Stimulated activated naive CD8-positive, alpha-beta T cell treated with anti-CD3 and anti-CD28 coated beads, Interleukin-15, Interleukin-2, amounts not matched to agents 100 ng/mL and 50 ng/mL, for 24 hours (primary cell): ENCODE data around the gene CCNB1IP1.
"Not testable (repeated sequence)": the region's sequence is repeated elsewhere in the genome, so short reads cannot be mapped to it uniquely, and the experiment has no call there.

Experiments used
- H3K27ac Mint-ChIP-seq: one replicate; pipeline ENCODE4 v1.8.0; 2021; ENCODE audit warnings: mild to moderate bottlenecking, mixed read lengths
- H3K27me3 Mint-ChIP-seq: one replicate; pipeline ENCODE4 v1.8.0; 2021; ENCODE audit warnings: mixed read lengths
- H3K36me3 Mint-ChIP-seq: one replicate; pipeline ENCODE4 v1.8.0; 2021; ENCODE audit warnings: low read depth, mixed read lengths
- H3K4me1 Mint-ChIP-seq: one replicate; pipeline ENCODE4 v1.8.0; 2021; ENCODE audit warnings: low read depth, mixed read lengths
- H3K4me3 Mint-ChIP-seq: one replicate; pipeline ENCODE4 v1.8.0; 2021; ENCODE audit warnings: mild to moderate bottlenecking, mixed read lengths
- H3K9me3 Mint-ChIP-seq: one replicate; pipeline ENCODE4 v1.8.0; 2021; ENCODE audit warnings: mixed read lengths

CCNB1IP1 gene

GRCh38 chr14:20332788-20333493 lies at the start of gene CCNB1IP1:
Gene CCNB1IP1 (minus strand): TSS chr14:20333279. CDS start chr14:20316523, 16,756 bp downstream.
- no peaks in the 10 kb centered on the region for H3K9me3 Mint-ChIP-seq
- peaks cover 48% of the 10 kb centered on the region for H3K36me3 Mint-ChIP-seq
- H3K27me3 Mint-ChIP-seq: no peaks in the 10 kb centered on the region
- peak within 1 kb of the TSS; percentile 98 for H3K27ac Mint-ChIP-seq
- peak within 1 kb of the TSS; percentile 100 for H3K4me3 Mint-ChIP-seq
- H3K4me1 Mint-ChIP-seq: peaks cover 52% of the 10 kb centered on the region

GRCh38 chr14:20382526-20382925 lies 49.4 kb upstream of the CCNB1IP1 start:
- peak overlapping the region; percentile 45 for H3K27ac Mint-ChIP-seq
- peaks cover 7% of the 10 kb centered on the region for H3K4me1 Mint-ChIP-seq
- peaks cover 53% of the 10 kb centered on the region for H3K36me3 Mint-ChIP-seq
- no peaks in the 10 kb centered on the region for H3K27me3 Mint-ChIP-seq
- no peaks in the 10 kb centered on the region for H3K9me3 Mint-ChIP-seq
- H3K4me3 Mint-ChIP-seq: no peak overlapping the region

GRCh38 chr14:20381341-20381740 lies 48.3 kb upstream of the CCNB1IP1 start:
- Mint-ChIP-seq H3K9me3 (no peaks in the 10 kb centered on the region), H3K4me1 (peaks cover 7% of the 10 kb centered on the region), H3K27me3 (no peaks in the 10 kb centered on the region), H3K36me3 (peaks cover 55% of the 10 kb centered on the region), H3K27ac (peak overlapping the region; percentile 73), H3K4me3 (no peak overlapping the region)

GRCh38 chr14:20380681-20381080 lies 47.6 kb upstream of the CCNB1IP1 start:
- H3K4me1 Mint-ChIP-seq: peaks cover 7% of the 10 kb centered on the region
- H3K36me3 Mint-ChIP-seq: peaks cover 54% of the 10 kb centered on the region
- H3K9me3 Mint-ChIP-seq: no peaks in the 10 kb centered on the region
- no peak overlapping the region for H3K4me3 Mint-ChIP-seq
- no peaks in the 10 kb centered on the region for H3K27me3 Mint-ChIP-seq
- H3K27ac Mint-ChIP-seq: peak overlapping the region; percentile 73

GRCh38 chr14:20379743-20380142 lies 46.7 kb upstream of the CCNB1IP1 start:
- Mint-ChIP-seq H3K36me3 (peaks cover 55% of the 10 kb centered on the region), H3K9me3 (no peaks in the 10 kb centered on the region), H3K4me3 (no peak overlapping the region), H3K27ac (no peak overlapping the region), H3K27me3 (no peaks in the 10 kb centered on the region), H3K4me1 (peaks cover 7% of the 10 kb centered on the region)

GRCh38 chr14:20377171-20377570 lies 44.1 kb upstream of the CCNB1IP1 start:
- Mint-ChIP-seq H3K27me3 (no peaks in the 10 kb centered on the region), H3K27ac (no peak overlapping the region), H3K36me3 (peaks cover 59% of the 10 kb centered on the region), H3K4me3 (no peak overlapping the region), H3K4me1 (peaks cover 7% of the 10 kb centered on the region), H3K9me3 (no peaks in the 10 kb centered on the region)

- Mint-ChIP-seq H3K36me3 (peaks cover 64% of the 10 kb centered on the region), H3K4me1 (peaks cover 6% of the 10 kb centered on the region), H3K27me3 (no peaks in the 10 kb centered on the region), H3K27ac (no peak overlapping the region), H3K9me3 (no peaks in the 10 kb centered on the region), H3K4me3 (no peak overlapping the region)
These were observed 43.1 kb upstream of the CCNB1IP1 start for GRCh38 chr14:20376071-20376588.

- peak overlapping the region; percentile 50 for H3K27ac Mint-ChIP-seq
- peaks cover 61% of the 10 kb centered on the region for H3K36me3 Mint-ChIP-seq
- no peaks in the 10 kb centered on the region for H3K4me1 Mint-ChIP-seq
These were observed 42.4 kb upstream of the CCNB1IP1 start for GRCh38 chr14:20375471-20375870.

GRCh38 chr14:20372796-20373195 lies 39.7 kb upstream of the CCNB1IP1 start:
- no peaks in the 10 kb centered on the region for H3K27me3 Mint-ChIP-seq
- H3K4me1 Mint-ChIP-seq: peaks cover 3% of the 10 kb centered on the region
- H3K36me3 Mint-ChIP-seq: peaks cover 75% of the 10 kb centered on the region
- H3K9me3 Mint-ChIP-seq: no peaks in the 10 kb centered on the region
- no peak overlapping the region for H3K4me3 Mint-ChIP-seq
- H3K27ac Mint-ChIP-seq: no peak overlapping the region

More at GRCh38 chr14:20375471-20375870, 42.4 kb upstream of the CCNB1IP1 start:
- Mint-ChIP-seq H3K27me3 (no peaks in the 10 kb centered on the region), H3K9me3 (no peaks in the 10 kb centered on the region), H3K4me3 (no peak overlapping the region)

GRCh38 chr14:20365928-20366327 lies 32.8 kb upstream of the CCNB1IP1 start:
- H3K4me3 Mint-ChIP-seq: no peak overlapping the region
- peaks cover 24% of the 10 kb centered on the region for H3K4me1 Mint-ChIP-seq
- H3K36me3 Mint-ChIP-seq: peaks cover 60% of the 10 kb centered on the region
- no peaks in the 10 kb centered on the region for H3K9me3 Mint-ChIP-seq
- no peak overlapping the region for H3K27ac Mint-ChIP-seq
- no peaks in the 10 kb centered on the region for H3K27me3 Mint-ChIP-seq

- Mint-ChIP-seq H3K36me3 (peaks cover 65% of the 10 kb centered on the region), H3K27ac (peak overlapping the region; percentile 51)
- not testable (repeated sequence) for H3K4me3 Mint-ChIP-seq
These were observed 25.4 kb upstream of the CCNB1IP1 start for GRCh38 chr14:20358474-20358873.

GRCh38 chr14:20356422-20356821 lies 23.3 kb upstream of the CCNB1IP1 start:
- Mint-ChIP-seq H3K9me3 (no peaks in the 10 kb centered on the region), H3K27me3 (no peaks in the 10 kb centered on the region), H3K36me3 (peaks cover 76% of the 10 kb centered on the region), H3K4me1 (peaks cover 12% of the 10 kb centered on the region), H3K4me3 (no peak overlapping the region), H3K27ac (no peak overlapping the region)

More at GRCh38 chr14:20358474-20358873, 25.4 kb upstream of the CCNB1IP1 start:
- peaks cover 12% of the 10 kb centered on the region for H3K4me1 Mint-ChIP-seq
- H3K9me3 Mint-ChIP-seq, H3K27me3 Mint-ChIP-seq: not testable (repeated sequence)

- no peak overlapping the region for H3K27ac Mint-ChIP-seq
- H3K9me3 Mint-ChIP-seq: no peaks in the 10 kb centered on the region
- no peaks in the 10 kb centered on the region for H3K27me3 Mint-ChIP-seq
- no peak overlapping the region for H3K4me3 Mint-ChIP-seq
- peaks cover under 1% of the 10 kb centered on the region for H3K4me1 Mint-ChIP-seq
- H3K36me3 Mint-ChIP-seq: peaks cover 66% of the 10 kb centered on the region
These were observed 17.8 kb upstream of the CCNB1IP1 start for GRCh38 chr14:20350860-20351259.

- no peak overlapping the region for H3K4me3 Mint-ChIP-seq
- H3K27me3 Mint-ChIP-seq: no peaks in the 10 kb centered on the region
- H3K36me3 Mint-ChIP-seq: peaks cover 66% of the 10 kb centered on the region
- H3K4me1 Mint-ChIP-seq: peaks cover 6% of the 10 kb centered on the region
- H3K9me3 Mint-ChIP-seq: no peaks in the 10 kb centered on the region
- peak overlapping the region; percentile 6 for H3K27ac Mint-ChIP-seq
These were observed 17.2 kb upstream of the CCNB1IP1 start for GRCh38 chr14:20350282-20350681.

- H3K27me3 Mint-ChIP-seq: no peaks in the 10 kb centered on the region
- H3K4me1 Mint-ChIP-seq: peaks cover 24% of the 10 kb centered on the region
- H3K27ac Mint-ChIP-seq: no peak overlapping the region
- H3K4me3 Mint-ChIP-seq: no peak overlapping the region
- H3K9me3 Mint-ChIP-seq: no peaks in the 10 kb centered on the region
- peaks cover 63% of the 10 kb centered on the region for H3K36me3 Mint-ChIP-seq
These were observed 14.7 kb upstream of the CCNB1IP1 start for GRCh38 chr14:20347747-20348146.

GRCh38 chr14:20346713-20347112 lies 13.6 kb upstream of the CCNB1IP1 start:
- Mint-ChIP-seq H3K9me3 (no peaks in the 10 kb centered on the region), H3K4me3 (no peak overlapping the region), H3K27ac (no peak overlapping the region), H3K27me3 (no peaks in the 10 kb centered on the region), H3K36me3 (peaks cover 53% of the 10 kb centered on the region), H3K4me1 (peaks cover 24% of the 10 kb centered on the region)
